ENCODE results near the gene HDLBP.

HDLBP gene, protein sequence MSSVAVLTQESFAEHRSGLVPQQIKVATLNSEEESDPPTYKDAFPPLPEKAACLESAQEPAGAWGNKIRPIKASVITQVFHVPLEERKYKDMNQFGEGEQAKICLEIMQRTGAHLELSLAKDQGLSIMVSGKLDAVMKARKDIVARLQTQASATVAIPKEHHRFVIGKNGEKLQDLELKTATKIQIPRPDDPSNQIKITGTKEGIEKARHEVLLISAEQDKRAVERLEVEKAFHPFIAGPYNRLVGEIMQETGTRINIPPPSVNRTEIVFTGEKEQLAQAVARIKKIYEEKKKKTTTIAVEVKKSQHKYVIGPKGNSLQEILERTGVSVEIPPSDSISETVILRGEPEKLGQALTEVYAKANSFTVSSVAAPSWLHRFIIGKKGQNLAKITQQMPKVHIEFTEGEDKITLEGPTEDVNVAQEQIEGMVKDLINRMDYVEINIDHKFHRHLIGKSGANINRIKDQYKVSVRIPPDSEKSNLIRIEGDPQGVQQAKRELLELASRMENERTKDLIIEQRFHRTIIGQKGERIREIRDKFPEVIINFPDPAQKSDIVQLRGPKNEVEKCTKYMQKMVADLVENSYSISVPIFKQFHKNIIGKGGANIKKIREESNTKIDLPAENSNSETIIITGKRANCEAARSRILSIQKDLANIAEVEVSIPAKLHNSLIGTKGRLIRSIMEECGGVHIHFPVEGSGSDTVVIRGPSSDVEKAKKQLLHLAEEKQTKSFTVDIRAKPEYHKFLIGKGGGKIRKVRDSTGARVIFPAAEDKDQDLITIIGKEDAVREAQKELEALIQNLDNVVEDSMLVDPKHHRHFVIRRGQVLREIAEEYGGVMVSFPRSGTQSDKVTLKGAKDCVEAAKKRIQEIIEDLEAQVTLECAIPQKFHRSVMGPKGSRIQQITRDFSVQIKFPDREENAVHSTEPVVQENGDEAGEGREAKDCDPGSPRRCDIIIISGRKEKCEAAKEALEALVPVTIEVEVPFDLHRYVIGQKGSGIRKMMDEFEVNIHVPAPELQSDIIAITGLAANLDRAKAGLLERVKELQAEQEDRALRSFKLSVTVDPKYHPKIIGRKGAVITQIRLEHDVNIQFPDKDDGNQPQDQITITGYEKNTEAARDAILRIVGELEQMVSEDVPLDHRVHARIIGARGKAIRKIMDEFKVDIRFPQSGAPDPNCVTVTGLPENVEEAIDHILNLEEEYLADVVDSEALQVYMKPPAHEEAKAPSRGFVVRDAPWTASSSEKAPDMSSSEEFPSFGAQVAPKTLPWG (N-terminal part only)

DNA sequence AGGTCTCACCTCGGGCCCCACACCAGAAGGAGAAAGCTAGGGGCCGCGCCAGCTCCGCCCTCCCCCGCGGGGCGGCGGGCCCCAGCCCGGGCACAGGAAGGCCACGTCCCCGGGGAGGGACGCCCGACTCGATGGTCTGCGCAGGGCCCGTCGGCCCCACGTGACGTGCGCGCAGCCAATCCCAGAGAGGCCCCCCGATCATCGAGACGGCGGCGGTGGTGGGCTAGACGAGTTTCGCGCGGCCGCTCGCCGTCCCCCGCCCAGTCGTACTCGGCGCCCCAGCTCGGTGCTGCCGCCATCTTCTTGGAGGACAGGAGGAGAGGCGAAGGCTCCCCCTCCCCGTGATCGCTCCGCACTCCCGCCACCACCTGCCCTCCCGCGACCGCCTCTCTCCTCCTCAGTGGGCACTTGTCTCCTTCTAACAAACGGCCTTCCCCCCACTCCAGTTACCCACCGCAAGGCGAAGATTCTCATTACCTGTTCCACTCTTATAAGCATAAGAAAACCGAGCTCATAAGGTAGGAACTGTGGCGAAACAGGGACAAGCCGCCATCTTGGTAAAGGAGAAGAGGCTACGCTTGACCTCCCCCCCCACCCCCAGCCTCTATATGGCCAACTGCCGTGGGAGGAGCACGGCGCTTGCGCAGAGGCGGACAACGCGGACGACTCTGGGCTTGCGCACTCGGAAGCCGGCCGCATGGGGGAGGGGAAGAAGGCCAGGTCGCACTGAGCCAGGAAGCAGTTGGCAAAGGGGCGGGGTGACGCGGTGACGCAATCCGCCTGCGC, at the start of gene HDLBP:
Gene HDLBP (minus strand): TSS at position 580 of the 786 bp plus-strand sequence. CDS start 48,803 bp downstream, outside the sequence.
- peak; percentile 100 for DNase-seq (ENCODE audit: low read depth in 2 of 2)

DNA sequence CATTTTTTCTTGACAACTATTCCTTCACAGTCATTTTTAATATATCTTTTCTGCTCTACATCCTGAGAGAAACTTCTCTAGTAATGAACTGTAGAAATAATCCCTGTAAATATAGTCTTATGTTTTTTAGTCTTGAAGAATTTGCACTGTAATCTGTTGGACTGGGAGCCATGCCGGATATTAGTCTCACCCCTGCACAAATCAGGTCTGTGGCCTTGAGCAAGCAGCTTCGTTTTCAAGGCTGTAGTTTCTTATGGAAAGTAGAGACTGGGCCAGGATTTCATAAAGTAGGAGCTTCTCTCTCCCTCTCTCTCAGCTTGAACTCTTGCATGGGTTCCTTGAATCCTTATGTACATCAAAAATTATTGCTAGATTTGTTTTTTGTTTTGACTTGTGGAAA, 49.3 kb upstream of the HDLBP start:
- no peak for DNase-seq (ENCODE audit: low read depth in 2 of 2)

GRCh38 chr2:241363426-241363825, 48.0 kb upstream of the HDLBP start:
- DNase-seq (ENCODE audit: low read depth in 2 of 2), result no peak

- DNase-seq (ENCODE audit: low read depth in 2 of 2), result no peak
These were observed 44.1 kb upstream of the HDLBP start for GRCh38 chr2:241359481-241360045.

- no peak for DNase-seq (ENCODE audit: low read depth in 2 of 2)
These were observed 43.0 kb upstream of the HDLBP start for GRCh38 chr2:241358470-241358869.

GRCh38 chr2:241357531-241357930, 42.1 kb upstream of the HDLBP start:
- no peak for DNase-seq (ENCODE audit: low read depth in 2 of 2)

DNA sequence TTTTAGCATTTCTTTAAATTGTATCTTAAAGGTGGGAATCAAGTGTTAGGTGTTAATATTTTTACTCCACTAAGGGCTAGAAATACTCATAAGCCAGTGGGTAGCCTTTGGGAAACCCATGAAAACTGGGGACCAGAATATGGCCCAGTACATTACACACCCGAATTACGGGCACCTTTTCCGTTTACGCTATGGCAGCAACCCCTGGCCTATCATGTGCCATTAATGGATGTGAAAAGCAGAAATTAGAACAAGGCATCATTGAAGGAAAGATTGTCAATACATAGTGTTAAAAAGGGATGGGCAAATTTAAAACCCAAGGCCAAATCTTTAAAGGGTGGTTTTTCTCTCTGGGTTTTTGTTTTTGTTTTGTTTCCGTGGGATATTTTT, 41.4 kb upstream of the HDLBP start:
- no peak for DNase-seq (ENCODE audit: low read depth in 2 of 2)

- peak; percentile 91 to 95 for DNase-seq (ENCODE audit: low read depth in 2 of 2)
These were observed 40.8 kb upstream of the HDLBP start, which contains the start of gene FARP2 for GRCh38 chr2:241355983-241356870. TSS of gene FARP2 (plus strand) at chr2:241356285. CDS start at chr2:241373108, 16,823 bp downstream.

DNA sequence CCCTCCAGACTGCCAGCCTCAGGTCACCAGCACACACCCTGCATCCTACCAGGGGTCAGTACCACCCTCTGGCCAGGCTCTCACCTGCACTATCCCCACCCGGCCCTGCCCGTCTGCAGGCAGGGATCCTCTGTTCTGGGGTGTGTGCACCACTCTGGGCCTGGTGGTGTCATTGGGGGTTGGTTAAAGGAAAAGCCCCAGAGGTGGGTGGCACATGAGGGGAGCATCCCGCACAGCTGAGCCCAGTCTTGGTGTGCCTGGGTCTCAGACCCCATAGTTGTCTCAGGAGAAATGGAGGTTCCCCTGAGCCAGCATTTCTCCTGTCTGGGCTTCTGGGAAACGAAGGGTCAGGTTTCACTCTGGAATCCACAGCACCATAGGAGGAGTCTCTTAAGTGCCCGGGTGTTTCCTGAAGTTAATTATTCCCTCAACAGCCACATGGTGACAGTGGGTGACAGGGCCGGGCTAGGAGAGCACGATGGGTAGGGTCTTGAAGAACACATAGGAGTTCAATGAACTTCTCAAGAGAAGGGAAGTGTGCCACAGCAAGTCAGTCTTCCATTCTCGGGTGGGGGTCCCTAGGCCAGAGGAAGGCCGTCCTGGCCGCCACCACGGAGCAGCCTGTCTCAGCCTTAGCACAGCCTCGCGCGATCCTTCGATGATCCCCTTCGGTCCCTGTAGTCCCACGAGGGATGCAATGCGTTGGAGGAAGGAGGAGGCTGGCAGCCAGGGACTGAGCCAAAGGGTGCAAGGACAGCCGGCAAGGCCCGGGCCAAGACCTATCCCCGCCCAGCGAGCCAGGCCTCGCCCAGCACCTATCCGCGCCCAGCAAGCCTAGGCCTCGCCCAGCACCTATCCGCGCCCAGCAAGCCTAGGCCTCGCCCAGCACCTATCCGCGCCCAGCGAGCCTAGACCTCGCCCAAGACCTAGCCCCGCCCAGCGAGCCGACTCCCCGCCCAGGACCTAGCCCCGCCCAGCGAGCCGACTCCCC, 39.5 kb upstream of the HDLBP start:
- peak; percentile 27 to 58 for DNase-seq (ENCODE audit: low read depth in 2 of 2)

GRCh38 chr2:241352227-241352626, 36.8 kb upstream of the HDLBP start:
- DNase-seq (ENCODE audit: low read depth in 2 of 2), result no peak

DNA sequence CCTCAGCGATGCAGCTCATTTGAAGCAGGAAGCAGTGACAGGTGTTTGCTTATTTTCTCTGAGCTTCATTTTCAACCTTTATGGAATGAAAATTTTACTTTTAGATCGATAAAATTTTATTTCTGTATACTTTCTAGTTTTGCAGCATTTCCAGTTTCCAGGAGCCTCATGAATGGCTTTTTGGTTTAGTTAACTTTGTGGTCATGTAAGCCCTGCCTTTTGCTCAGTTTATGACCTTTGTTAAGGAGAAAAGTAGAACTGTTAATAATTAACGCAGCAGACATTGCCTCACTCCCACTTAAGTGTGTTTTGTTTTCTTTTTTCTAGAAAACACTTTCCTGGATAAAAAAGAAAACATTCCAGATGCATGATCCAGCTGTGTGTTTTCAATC, 36.2 kb upstream of the HDLBP start:
- DNase-seq (ENCODE audit: low read depth in 2 of 2), result no peak

DNA sequence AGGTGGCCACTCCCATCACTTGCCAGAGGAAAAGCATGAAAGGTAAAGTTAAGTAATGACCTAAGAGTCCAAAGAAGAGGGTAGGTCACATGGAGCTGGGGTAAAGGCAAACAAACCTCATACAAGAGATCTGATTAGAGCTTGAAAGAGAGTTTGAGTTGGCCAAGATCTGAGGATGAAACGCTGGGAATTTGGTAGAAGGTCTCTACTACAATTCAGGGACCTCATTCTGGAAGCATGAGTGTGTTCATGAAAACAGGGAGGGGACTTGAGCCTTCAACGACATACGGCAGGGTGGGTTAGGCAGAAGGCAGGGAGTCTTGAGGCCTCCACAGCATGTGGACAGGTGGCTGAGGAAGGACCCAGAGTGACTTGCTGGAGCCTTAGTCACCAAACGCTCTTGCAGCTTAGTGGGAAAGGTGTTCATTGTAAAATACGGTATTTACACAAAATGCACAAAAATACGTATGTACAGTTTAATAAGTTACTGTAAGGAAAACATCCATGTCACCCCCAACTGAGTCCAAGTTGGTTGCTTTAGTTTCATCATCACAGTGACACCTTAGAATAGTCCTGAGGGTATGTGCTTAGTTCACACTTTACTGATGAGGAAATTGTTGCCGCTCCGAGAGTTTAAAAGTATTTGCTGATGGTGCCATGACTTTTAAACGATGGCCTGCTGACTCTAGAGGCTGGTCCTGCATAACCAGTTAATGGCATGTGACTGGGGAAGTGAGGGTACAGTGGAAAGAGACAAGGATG, 35.6 kb upstream of the HDLBP start:
- no peak for DNase-seq (ENCODE audit: low read depth in 2 of 2)

DNA sequence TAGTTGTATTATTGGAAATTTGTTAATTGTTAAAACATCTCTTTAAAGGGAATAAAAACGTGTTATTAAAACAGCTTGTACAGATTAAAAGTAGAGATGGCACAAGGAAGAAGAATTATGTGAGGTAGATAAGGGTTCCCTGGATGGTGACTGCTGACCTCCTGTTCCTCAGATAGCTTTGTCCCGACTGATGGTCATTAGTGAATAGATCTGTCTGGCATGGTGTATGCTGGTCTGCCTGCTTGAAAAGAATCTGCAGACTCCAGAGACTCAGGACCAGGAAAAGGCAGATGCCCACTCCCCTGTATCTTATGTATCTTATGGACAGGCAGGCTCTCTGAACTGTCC, 35.0 kb upstream of the HDLBP start:
- no peak for DNase-seq (ENCODE audit: low read depth in 2 of 2)

- no peak for DNase-seq (ENCODE audit: low read depth in 2 of 2)
These were observed 34.5 kb upstream of the HDLBP start for GRCh38 chr2:241349941-241350340.

DNA sequence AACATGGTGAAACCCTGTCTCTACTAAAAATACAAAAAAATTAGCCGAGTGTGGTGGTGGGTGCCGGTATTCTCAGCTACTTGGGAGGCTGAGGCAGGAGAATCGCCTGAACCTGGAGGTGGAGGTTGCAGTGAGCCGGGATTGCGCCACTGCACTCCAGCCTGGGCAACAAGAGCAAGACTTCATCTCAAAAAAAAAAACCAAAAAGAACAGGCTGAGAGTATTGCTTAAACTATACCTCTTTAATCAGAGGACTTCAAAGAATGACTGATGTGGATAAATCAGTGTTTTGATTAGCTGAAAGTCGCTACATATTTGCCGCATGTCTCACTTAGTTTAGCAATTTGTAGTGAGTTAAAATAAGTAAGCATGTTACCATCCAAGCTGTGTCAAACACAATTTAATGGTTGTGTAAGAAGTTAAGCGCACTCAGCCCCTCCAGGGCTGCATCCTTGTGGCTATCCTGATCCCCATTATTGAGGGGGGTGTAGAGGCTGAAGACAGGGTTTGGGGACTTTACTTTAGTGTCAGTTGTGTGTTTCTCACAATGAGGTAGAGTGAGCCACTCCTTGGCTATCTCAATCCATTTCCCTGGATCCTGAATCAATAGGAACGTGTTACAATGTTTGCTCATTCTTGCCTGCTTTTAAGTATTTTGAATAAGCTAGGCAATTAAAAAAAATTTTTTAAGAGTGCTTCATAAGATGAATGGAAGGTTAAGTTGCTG, 29.6 kb upstream of the HDLBP start:
- DNase-seq (ENCODE audit: low read depth in 2 of 2), result no peak

DNA sequence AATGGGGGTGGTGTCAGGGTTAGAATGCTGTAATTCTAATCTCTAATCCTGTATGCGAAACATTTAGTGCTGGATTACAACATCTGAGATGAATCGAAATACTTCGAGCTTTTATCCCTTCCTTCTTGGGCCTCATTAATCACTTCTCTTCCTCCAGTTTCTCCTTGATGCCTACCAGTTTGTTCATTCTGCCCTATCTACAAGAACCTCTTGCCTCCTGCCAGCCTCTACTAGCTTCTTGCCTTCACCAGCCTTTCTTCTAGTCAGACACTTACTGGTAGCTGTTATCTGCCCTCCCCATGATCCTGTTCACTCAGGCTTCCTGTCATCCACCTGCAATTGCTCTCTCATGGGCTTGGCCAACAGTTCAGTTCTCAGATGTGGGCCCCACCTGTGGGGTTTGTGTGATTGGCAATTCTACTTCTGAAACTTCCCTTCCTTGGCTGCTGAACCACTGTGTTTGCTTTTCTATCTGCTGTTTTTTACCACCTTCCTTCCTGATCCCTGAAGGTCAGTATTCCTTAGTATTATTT, 25.2 kb upstream of the HDLBP start:
- no peak for DNase-seq (ENCODE audit: low read depth in 2 of 2)

Measured in stimulated activated CD8-positive, alpha-beta memory T cell treated with anti-CD3 and anti-CD28 coated beads, Interleukin-2, amount 100 ng/mL, for 1 hour (primary cell).